GM12878 (cell line): ENCODE measurements around the gene RBM4. TPM values are rescaled to one million over a fixed set of nuclear protein-coding genes. Genes with fewer than 3 reads are reported as not detected.

Source experiments
- CBFB ChIP-seq: IDR thresholded peaks from 2 replicates; pipeline ENCODE4 v1.6.1; 2016; ENCODE audit warnings: antibody characterized with exemption, low read depth
- CHD1 ChIP-seq: IDR thresholded peaks from 2 replicates; pipeline ENCODE4 v1.6.1; 2012; ENCODE audit warnings: low read depth, low read length, improper control_type of control experiment
- HCFC1 ChIP-seq: fragments of 150-350 bp; IDR thresholded peaks from 2 replicates; pipeline ENCODE4 v1.6.1; 2014; ENCODE audit warnings: low read length
- IKZF2 ChIP-seq, 2 experiments: fragments of 450-650 bp; IDR thresholded peaks; 2 replicates each; pipeline ENCODE4 v1.6.1; 2017; ENCODE audit warnings: mild to moderate bottlenecking in 2 of 2, moderate library complexity in 2 of 2
- KAT2A ChIP-seq: conservative IDR thresholded peaks from 2 replicates; pipeline ENCODE4 v1.6.1; 2011; ENCODE audit warnings: low read depth, low read length; ENCODE audit not compliant: control insufficient read depth
- LARP7 ChIP-seq: fragments of 450-650 bp; IDR thresholded peaks from 2 replicates; pipeline ENCODE4 v1.6.1; 2017; ENCODE audit warnings: mild to moderate bottlenecking
- NFIC ChIP-seq: IDR thresholded peaks from 2 replicates; pipeline ENCODE4 v1.6.1; 2012; ENCODE audit warnings: low read depth, mild to moderate bottlenecking, inconsistent platforms, low read length, moderate library complexity
- NR2C1 ChIP-seq: fragments of 450-650 bp; IDR thresholded peaks from 2 replicates; pipeline ENCODE4 v1.6.1; 2017; ENCODE audit warnings: antibody characterized with exemption, mild to moderate bottlenecking, moderate library complexity
- POLR2AphosphoS2 ChIP-seq: IDR thresholded peaks from 2 replicates; pipeline ENCODE4 v1.6.1; 2011; ENCODE audit warnings: low read depth, mild to moderate bottlenecking, low read length, improper control_type of control experiment, moderate library complexity
- POLR2AphosphoS5 ChIP-seq: IDR thresholded peaks from 2 replicates; pipeline ENCODE4 v1.6.1; 2011; ENCODE audit warnings: mild to moderate bottlenecking, low read length, inconsistent platforms
- SMAD1 ChIP-seq: fragments of 450-650 bp; IDR thresholded peaks from 2 replicates; pipeline ENCODE4 v1.6.1; 2018; ENCODE audit warnings: mild to moderate bottlenecking, low read depth; ENCODE audit not compliant: partially characterized antibody
- SMAD5 ChIP-seq: IDR thresholded peaks from 2 replicates; pipeline ENCODE4 v1.6.1; 2016; ENCODE audit warnings: antibody characterized with exemption, low read depth
- SP1 ChIP-seq: IDR thresholded peaks from one replicate; pipeline ENCODE4 v1.6.1; 2011; ENCODE audit warnings: low read depth, low read length
- SREBF1 ChIP-seq: IDR thresholded peaks from 2 replicates; pipeline ENCODE4 v1.6.1; 2012; ENCODE audit warnings: mild to moderate bottlenecking, low read length
- polyA plus RNA-seq, 11 experiments: library from polyadenylated mRNA; depleted of rRNA in 4 of 11; unstranded in 6 of 11; stranded (reverse) in 5 of 11; fragments of >200 nt; fragmentation: Nextera tagmentation in 4 of 11; fragmentation: Illumina TruSeq in 1 of 11; extraction: Ambion mirVana in 4 of 11; extraction: Trizol in 1 of 11; gene quantifications; 1 replicate in 1 of 11; 2 replicates in 10 of 11; pipeline versions ENCODE4 v1.2.1 to v1.2.3, GENCODE V29; 2011 to 2016; ENCODE audit warnings: inconsistent platforms in 2 of 11, missing spikeins in 2 of 11, low read depth in 1 of 11
- total RNA-seq, 4 experiments: library from RNA; depleted of rRNA in 3 of 4; stranded (reverse); fragments of >200 nt in 3 of 4; fragmentation: Illumina TruSeq in 1 of 4; extraction: Trizol in 1 of 4; gene quantifications; 2 replicates each; pipeline versions ENCODE4 v1.2.1 to v1.2.3, GENCODE V29; 2013 to 2021
- TF ChIP-seq, protein P1 (sequence below): fragments of 450-650 bp; IDR thresholded peaks from 2 replicates; pipeline ENCODE4 v1.6.1; 2017; ENCODE audit warnings: mild to moderate bottlenecking, moderate library complexity
- TF ChIP-seq, protein P2 (sequence below): IDR thresholded peaks from 2 replicates; pipeline ENCODE4 v1.6.1; 2011; ENCODE audit warnings: mild to moderate bottlenecking, low read depth, low read length, moderate library complexity; ENCODE audit not compliant: insufficient replicate concordance
- TF ChIP-seq, protein P3 (sequence below): fragments of 450-650 bp; formaldehyde crosslinking; IDR thresholded peaks from 2 replicates; pipeline ENCODE4 v1.5.0; 2022; ENCODE audit warnings: mild to moderate bottlenecking, missing genetic modification characterization
- TF ChIP-seq, protein P4 (sequence below): fragments of 450-650 bp; IDR thresholded peaks from 2 replicates; pipeline ENCODE4 v1.6.1; 2016; ENCODE audit warnings: mild to moderate bottlenecking

The RBM4 gene
- total and polyA plus RNA-seq, 10 of the 15 experiments (the other 5 are each of a cell fraction or from before 2014, with no cell fraction given), result 105 to 224 (median 138) TPM

DNA sequence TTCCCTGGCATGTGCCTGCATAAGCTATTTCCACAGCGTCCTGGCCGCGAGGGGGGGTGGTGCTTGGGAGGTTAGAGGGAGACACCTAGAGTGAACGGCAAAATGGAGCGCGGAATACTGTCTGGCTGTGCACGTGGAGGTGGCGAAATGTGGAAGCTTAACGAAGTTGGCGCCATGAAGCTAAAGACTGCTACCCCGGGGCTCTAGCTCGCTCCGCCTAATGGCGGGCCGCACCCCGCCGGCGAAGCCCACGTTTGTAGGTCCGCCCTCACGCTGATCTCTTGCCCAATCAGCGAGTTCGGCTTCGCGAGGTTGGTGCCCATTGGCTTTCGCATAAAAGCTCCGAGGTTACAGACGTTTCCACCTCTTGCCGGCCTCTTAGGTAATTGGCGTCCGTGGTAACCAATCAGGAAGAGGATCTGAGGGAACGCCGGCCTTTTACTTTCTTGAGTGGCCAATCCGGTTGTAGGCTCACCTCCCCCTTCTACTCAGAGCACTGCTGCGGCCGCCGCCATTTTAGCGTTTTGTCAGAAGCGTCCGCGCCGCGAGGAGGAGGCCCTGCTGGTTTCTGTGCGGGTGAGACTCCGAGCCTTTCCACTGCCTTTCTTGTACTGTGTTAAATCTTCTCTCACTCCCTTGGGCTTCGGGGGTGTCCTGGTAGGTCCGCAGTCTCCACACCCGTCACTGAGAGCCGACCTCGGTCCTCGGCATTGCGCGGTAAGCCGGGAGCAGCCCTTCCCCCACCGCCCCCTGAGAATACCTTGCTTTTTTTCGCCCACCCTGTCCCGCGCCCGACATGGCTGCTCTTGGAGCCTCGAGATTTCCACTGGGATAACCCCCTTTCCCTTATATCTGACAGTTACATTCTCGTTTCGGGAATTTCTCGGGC is at the start of gene RBM4 (continued):
- TF ChIP-seq, protein P1, sequence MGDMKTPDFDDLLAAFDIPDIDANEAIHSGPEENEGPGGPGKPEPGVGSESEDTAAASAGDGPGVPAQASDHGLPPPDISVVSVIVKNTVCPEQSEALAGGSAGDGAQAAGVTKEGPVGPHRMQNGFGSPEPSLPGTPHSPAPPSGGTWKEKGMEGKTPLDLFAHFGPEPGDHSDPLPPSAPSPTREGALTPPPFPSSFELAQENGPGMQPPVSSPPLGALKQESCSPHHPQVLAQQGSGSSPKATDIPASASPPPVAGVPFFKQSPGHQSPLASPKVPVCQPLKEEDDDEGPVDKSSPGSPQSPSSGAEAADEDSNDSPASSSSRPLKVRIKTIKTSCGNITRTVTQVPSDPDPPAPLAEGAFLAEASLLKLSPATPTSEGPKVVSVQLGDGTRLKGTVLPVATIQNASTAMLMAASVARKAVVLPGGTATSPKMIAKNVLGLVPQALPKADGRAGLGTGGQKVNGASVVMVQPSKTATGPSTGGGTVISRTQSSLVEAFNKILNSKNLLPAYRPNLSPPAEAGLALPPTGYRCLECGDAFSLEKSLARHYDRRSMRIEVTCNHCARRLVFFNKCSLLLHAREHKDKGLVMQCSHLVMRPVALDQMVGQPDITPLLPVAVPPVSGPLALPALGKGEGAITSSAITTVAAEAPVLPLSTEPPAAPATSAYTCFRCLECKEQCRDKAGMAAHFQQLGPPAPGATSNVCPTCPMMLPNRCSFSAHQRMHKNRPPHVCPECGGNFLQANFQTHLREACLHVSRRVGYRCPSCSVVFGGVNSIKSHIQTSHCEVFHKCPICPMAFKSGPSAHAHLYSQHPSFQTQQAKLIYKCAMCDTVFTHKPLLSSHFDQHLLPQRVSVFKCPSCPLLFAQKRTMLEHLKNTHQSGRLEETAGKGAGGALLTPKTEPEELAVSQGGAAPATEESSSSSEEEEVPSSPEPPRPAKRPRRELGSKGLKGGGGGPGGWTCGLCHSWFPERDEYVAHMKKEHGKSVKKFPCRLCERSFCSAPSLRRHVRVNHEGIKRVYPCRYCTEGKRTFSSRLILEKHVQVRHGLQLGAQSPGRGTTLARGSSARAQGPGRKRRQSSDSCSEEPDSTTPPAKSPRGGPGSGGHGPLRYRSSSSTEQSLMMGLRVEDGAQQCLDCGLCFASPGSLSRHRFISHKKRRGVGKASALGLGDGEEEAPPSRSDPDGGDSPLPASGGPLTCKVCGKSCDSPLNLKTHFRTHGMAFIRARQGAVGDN, result peak; percentile 17
- TF ChIP-seq NFIC (peak; percentile 35; the same call in 1 of the 2 replicates), SP1 (peak; percentile 93), SMAD1 (peak; percentile 70), KAT2A (no peak), CHD1 (0 out of 2 replicates have a peak, but pooled peaks have one; percentile 68), POLR2AphosphoS2 (peak; percentile 97), LARP7 (peak; percentile 59), IKZF2 (IDR thresholded peaks at IDR 0.05) (0 out of 4 replicates have a peak, but pooled peaks have one; percentile 26 to 54), CBFB (peak; percentile 77; the same call in 1 of the 2 replicates), HCFC1 (no peak; the same call in 1 of the 2 replicates), SREBF1 (no peak), SMAD5 (peak; percentile 73; the same call in 1 of the 2 replicates), NR2C1 (peak; percentile 55), POLR2AphosphoS5 (peak; percentile 97)
- TF ChIP-seq, protein P2, sequence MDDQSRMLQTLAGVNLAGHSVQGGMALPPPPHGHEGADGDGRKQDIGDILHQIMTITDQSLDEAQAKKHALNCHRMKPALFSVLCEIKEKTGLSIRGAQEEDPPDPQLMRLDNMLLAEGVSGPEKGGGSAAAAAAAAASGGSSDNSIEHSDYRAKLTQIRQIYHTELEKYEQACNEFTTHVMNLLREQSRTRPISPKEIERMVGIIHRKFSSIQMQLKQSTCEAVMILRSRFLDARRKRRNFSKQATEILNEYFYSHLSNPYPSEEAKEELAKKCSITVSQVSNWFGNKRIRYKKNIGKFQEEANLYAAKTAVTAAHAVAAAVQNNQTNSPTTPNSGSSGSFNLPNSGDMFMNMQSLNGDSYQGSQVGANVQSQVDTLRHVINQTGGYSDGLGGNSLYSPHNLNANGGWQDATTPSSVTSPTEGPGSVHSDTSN, result peak; percentile 97
- TF ChIP-seq, protein P3, sequence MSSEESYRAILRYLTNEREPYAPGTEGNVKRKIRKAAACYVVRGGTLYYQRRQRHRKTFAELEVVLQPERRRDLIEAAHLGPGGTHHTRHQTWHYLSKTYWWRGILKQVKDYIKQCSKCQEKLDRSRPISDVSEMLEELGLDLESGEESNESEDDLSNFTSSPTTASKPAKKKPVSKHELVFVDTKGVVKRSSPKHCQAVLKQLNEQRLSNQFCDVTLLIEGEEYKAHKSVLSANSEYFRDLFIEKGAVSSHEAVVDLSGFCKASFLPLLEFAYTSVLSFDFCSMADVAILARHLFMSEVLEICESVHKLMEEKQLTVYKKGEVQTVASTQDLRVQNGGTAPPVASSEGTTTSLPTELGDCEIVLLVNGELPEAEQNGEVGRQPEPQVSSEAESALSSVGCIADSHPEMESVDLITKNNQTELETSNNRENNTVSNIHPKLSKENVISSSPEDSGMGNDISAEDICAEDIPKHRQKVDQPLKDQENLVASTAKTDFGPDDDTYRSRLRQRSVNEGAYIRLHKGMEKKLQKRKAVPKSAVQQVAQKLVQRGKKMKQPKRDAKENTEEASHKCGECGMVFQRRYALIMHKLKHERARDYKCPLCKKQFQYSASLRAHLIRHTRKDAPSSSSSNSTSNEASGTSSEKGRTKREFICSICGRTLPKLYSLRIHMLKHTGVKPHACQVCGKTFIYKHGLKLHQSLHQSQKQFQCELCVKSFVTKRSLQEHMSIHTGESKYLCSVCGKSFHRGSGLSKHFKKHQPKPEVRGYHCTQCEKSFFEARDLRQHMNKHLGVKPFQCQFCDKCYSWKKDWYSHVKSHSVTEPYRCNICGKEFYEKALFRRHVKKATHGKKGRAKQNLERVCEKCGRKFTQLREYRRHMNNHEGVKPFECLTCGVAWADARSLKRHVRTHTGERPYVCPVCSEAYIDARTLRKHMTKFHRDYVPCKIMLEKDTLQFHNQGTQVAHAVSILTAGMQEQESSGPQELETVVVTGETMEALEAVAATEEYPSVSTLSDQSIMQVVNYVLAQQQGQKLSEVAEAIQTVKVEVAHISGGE (CRISPR knock-in tag), result no peak
- TF ChIP-seq, protein P4, sequence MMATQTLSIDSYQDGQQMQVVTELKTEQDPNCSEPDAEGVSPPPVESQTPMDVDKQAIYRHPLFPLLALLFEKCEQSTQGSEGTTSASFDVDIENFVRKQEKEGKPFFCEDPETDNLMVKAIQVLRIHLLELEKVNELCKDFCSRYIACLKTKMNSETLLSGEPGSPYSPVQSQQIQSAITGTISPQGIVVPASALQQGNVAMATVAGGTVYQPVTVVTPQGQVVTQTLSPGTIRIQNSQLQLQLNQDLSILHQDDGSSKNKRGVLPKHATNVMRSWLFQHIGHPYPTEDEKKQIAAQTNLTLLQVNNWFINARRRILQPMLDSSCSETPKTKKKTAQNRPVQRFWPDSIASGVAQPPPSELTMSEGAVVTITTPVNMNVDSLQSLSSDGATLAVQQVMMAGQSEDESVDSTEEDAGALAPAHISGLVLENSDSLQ, result peak; percentile 99
